Transverse colon (tissue), 4 donors: ENCODE measurements around the gene ME2. TPM values are rescaled to one million over a fixed set of nuclear protein-coding genes. Genes with fewer than 3 reads are reported as not detected.

Experiments
- DNase-seq: peaks from one replicate; pipeline ENCODE4 v3.0.0-alpha.2; 2019
- H3K27ac ChIP-seq, 4 donors: fragments of 200-600 bp; sonication (generic); 2 replicates each; pipeline ENCODE4 v1.5.1; 2016 to 2018; ENCODE audit warnings: inconsistent platforms in 4 of 4
- H3K27me3 ChIP-seq: fragments of 200-600 bp; sonication (generic); 2 replicates; pipeline ENCODE4 v1.5.1; 2017; ENCODE audit warnings: inconsistent platforms
- H3K36me3 ChIP-seq, 4 donors: fragments of 200-600 bp; sonication (generic); 2 replicates each; pipeline ENCODE4 v1.5.1; 2017 to 2019; ENCODE audit warnings: inconsistent platforms in 4 of 4
- H3K4me1 ChIP-seq, 4 donors: fragments of 200-600 bp; sonication (generic); 2 replicates each; pipeline ENCODE4 v1.5.1; 2017 to 2020; ENCODE audit warnings: inconsistent platforms in 4 of 4
- H3K4me3 ChIP-seq, 4 donors: fragments of 200-600 bp; sonication (generic); 1 replicate in 1 of 4; 2 replicates in 3 of 4; pipeline versions ENCODE4 v1.5.1 to v1.6.1; 2017 to 2019; ENCODE audit warnings: inconsistent platforms in 4 of 4
- H3K9me3 ChIP-seq, 2 donors: fragments of 200-600 bp; sonication (generic); 2 replicates each; pipeline ENCODE4 v1.5.1; 2017 to 2019; ENCODE audit warnings: inconsistent platforms in 2 of 2
- CTCF ChIP-seq, 5 experiments: fragments of 200-600 bp in 3 of 5; fragments of 450-650 bp in 2 of 5; sonication (generic) in 3 of 5; IDR thresholded peaks; 1 replicate in 2 of 5; 2 replicates in 3 of 5; pipeline ENCODE4 v1.5.1; 2016 to 2017; ENCODE audit warnings: antibody characterized with exemption in 5 of 5, inconsistent platforms in 3 of 5, mild to moderate bottlenecking in 2 of 5, moderate library complexity in 1 of 5
- EP300 ChIP-seq: sonication (generic); formaldehyde crosslinking; IDR thresholded peaks from one replicate; pipeline ENCODE4 v1.6.1; 2017; ENCODE audit warnings: antibody characterized with exemption, low read depth
- POLR2A ChIP-seq: fragments of 450-650 bp; IDR thresholded peaks from one replicate; pipeline ENCODE4 v1.6.1; 2016; ENCODE audit warnings: antibody characterized with exemption, mild to moderate bottlenecking, moderate library complexity
- POLR2AphosphoS5 ChIP-seq, 3 donors: sonication (generic); formaldehyde crosslinking; IDR thresholded peaks; one replicate each; pipeline ENCODE4 v1.6.1; 2016; ENCODE audit warnings: antibody characterized with exemption in 3 of 3
- WGBS, 2 donors: methylation state at CpG; one replicate each; pipeline ENCODE4 v1.1.5; 2018; ENCODE audit warnings: low coverage in 1 of 2; 5-methylcytosine and 5-hydroxymethylcytosine counted together
- in situ Hi-C, 4 donors: fragments of 200-750 bp; cut with MboI; loops; one replicate each; pipeline versions ENCODE4 v1.15.0 to v1.15.1; 2017; ENCODE audit warnings: low sequenced_read_pairs in 3 of 4, low pct_ligation_motif_present in 1 of 4, low pct_unique_long_range_greater_than_20kb in 1 of 4
- intact Hi-C: fragments of 100-400 bp; cut with DNase I; formaldehyde crosslinking; loops from one replicate; pipeline ENCODE4 v1.15.1; 2023; ENCODE audit warnings: low total_unique reads
- total RNA-seq, 4 donors: library from RNA; depleted of rRNA; stranded (reverse); fragments of >200 nt; gene quantifications; one replicate each; pipeline ENCODE4 v1.1.0, GENCODE V29; 2016

ME2 gene
- total RNA-seq, 4 donors from 2014 or later: 28.8 to 84.5 (median 53.2) TPM

- 98 to 100% methylated on average over 1 to 2 of the region's 2 CpGs for WGBS, 2 donors
- Histone ChIP-seq H3K9me3 (no peaks in the 10 kb centered on the region), H3K4me1 (no peaks in the 10 kb centered on the region), H3K4me3 (no peak overlapping the region), H3K36me3 (peaks cover 0 to 44% (median 13%) of the 10 kb centered on the region in 4 donors), H3K27ac (no peak overlapping the region), H3K27me3 (no peaks in the 10 kb centered on the region)
- TF ChIP-seq EP300: no peak
- TF ChIP-seq POLR2AphosphoS5 (IDR thresholded peaks at IDR 0.05): no peak
- no peak for TF ChIP-seq CTCF (IDR thresholded peaks at IDR 0.05)
- no peak for TF ChIP-seq POLR2A
- intact Hi-C loops: no loop called here
- no peak for DNase-seq
- in situ Hi-C loops: no loop called here
Observed at GRCh38 chr18:50906843-50907242, 27.9 kb downstream of the ME2 start.

GRCh38 chr18:50909261-50909660 lies 30.3 kb downstream of the ME2 start:
- Histone ChIP-seq H3K27ac (no peak overlapping the region), H3K36me3 (peaks cover 0 to 50% (median 15%) of the 10 kb centered on the region in 4 donors), H3K9me3 (no peaks in the 10 kb centered on the region), H3K27me3 (no peaks in the 10 kb centered on the region), H3K4me3 (no peak overlapping the region), H3K4me1 (no peaks in the 10 kb centered on the region)
- in situ Hi-C loops: no loop called here
- WGBS, 2 donors: 93 to 100% methylated on average over 1 of the region's 1 CpG
- no peak for TF ChIP-seq CTCF (IDR thresholded peaks at IDR 0.05)
- no peak for TF ChIP-seq POLR2A
- no peak for TF ChIP-seq POLR2AphosphoS5 (IDR thresholded peaks at IDR 0.05)
- TF ChIP-seq EP300: no peak
- intact Hi-C loops: no loop called here
- no peak for DNase-seq

GRCh38 chr18:50911006-50911405 lies 32.1 kb downstream of the ME2 start:
- in situ Hi-C loops (no loop called here), intact Hi-C loops (no loop called here)
- DNase-seq: no peak
- Histone ChIP-seq H3K4me3 (no peak overlapping the region), H3K27ac (no peak overlapping the region), H3K4me1 (no peaks in the 10 kb centered on the region), H3K36me3 (peaks cover 0 to 45% (median 15%) of the 10 kb centered on the region in 4 donors), H3K9me3 (no peaks in the 10 kb centered on the region), H3K27me3 (no peaks in the 10 kb centered on the region)
- no peak for TF ChIP-seq CTCF (IDR thresholded peaks at IDR 0.05)
- TF ChIP-seq EP300: no peak
- TF ChIP-seq POLR2AphosphoS5 (IDR thresholded peaks at IDR 0.05): no peak
- TF ChIP-seq POLR2A: no peak
- 88 to 89% methylated on average over 1 of the region's 1 CpG for WGBS, 2 donors

- Histone ChIP-seq H3K27me3 (no peaks in the 10 kb centered on the region), H3K9me3 (no peaks in the 10 kb centered on the region), H3K36me3 (peaks cover 0 to 55% (median 17%) of the 10 kb centered on the region in 4 donors), H3K4me3 (no peak overlapping the region), H3K4me1 (peaks cover 0 to 10% (median 3%) of the 10 kb centered on the region in 4 donors), H3K27ac (no peak overlapping the region)
- DNase-seq: no peak
- in situ Hi-C loops (no loop called here), intact Hi-C loops (no loop called here)
- WGBS, 2 donors: 52 to 59% methylated on average over 1 of the region's 1 CpG
- TF ChIP-seq CTCF (IDR thresholded peaks at IDR 0.05) (no peak), POLR2A (no peak), EP300 (no peak), POLR2AphosphoS5 (IDR thresholded peaks at IDR 0.05) (no peak)
Observed at GRCh38 chr18:50917021-50917420, 38.1 kb downstream of the ME2 start.
